HG02798 (cell line): ENCODE measurements around the gene TMEM203.

Experiments
- ATAC-seq: cut with Tn5 transposase; IDR thresholded peaks from one replicate; pipeline ENCODE4 v1.9.1; 2021; ENCODE audit warnings: mild to moderate bottlenecking; ENCODE audit not compliant: unreplicated experiment, poor library complexity

TMEM203 gene

DNA sequence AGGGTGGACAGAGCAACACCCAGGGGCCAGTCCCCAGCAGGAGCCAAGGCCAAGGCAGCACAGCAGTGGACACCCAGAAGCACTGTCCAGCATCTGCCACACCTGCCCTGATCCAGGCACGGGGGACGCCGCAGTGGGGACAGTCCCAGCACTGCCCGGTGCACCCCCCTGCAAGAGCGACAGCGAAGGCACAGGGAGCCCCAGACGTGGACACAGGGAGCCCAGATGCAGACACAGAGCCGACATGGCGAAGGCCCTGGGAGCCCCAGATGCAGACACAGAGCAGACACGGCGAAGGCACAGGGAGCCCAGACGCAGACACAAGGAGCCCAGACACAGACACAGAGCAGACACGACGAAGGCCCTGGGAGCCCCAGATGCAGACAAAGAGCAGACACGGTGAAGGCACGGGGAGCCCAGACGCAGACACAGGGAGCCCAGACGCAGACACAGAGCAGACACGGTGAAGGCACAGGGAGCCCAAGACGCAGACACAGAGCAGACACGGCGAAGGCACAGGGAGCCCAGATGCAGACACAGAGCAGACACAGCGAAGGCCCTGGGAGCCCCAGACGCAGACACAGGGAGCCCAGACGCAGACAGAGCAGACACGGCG lies 21.4 kb downstream of the TMEM203 start:
- ATAC-seq = no peak

DNA sequence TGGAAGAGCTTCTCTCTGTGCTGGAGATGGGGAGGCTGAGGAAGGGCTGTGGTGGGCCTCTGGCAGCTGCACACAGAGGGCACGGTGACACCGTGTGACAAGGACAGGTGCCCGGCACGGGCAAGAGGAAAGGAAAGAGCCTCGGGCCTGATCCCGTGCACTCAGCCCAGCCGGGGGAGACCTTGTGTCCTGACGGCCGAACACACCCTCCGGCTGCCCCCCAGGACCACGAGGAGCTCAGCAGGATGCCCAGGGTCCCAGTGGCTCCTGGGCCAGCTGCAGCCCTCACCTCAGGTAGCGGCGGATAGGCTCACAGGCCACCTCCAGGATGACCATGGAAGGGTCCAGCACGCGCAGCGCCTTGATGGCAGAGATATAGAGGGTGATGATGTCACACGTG lies 22.6 kb downstream of the TMEM203 start:
- ATAC-seq = no peak

DNA sequence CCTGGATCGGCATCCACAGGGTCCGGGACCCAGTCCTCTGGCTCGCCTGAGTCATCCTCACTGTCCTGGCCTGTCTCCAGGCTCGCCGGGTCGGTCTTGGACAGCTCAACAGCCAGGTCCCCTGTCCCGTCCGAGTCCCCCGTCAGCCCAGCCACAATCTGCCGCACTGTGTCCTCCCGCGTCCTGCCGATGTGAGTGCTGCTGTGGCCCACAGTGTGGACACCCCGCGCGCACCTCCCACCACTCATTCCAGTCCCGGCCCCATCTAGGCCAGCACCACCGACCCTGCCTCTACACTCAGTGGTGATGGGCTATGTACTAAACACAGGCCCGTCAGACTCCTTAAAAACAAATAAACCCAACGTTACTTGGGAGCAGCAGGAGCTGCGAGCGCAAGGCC lies 23.8 kb downstream of the TMEM203 start:
- ATAC-seq = no peak

- ATAC-seq = no peak
Measured at GRCh38 chr9:137180491-137180890, 25.0 kb downstream of the TMEM203 start.

DNA sequence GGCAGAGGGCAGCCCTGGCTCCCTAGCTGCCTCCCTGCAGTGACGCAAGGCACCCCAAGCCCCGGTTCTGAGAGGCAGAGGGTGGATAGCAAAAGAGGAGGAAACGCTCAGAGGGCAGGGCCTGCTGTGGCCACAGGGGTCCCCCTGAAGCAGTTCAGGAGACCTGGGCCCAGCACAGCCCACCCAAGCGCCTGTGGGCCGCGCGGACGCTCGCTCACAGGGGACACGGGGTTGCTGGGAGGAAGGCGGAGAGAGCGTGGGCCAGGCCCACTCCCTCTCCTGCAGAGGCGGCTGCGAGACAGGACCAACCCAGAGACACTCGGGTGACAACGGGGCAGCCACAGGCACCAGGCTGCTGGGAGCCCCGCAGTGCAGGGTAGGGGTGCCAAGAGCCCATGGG lies 25.7 kb downstream of the TMEM203 start:
- no peak for ATAC-seq

GRCh38 chr9:137178939-137179630 lies 26.4 kb downstream of the TMEM203 start:
- ATAC-seq = no peak

DNA sequence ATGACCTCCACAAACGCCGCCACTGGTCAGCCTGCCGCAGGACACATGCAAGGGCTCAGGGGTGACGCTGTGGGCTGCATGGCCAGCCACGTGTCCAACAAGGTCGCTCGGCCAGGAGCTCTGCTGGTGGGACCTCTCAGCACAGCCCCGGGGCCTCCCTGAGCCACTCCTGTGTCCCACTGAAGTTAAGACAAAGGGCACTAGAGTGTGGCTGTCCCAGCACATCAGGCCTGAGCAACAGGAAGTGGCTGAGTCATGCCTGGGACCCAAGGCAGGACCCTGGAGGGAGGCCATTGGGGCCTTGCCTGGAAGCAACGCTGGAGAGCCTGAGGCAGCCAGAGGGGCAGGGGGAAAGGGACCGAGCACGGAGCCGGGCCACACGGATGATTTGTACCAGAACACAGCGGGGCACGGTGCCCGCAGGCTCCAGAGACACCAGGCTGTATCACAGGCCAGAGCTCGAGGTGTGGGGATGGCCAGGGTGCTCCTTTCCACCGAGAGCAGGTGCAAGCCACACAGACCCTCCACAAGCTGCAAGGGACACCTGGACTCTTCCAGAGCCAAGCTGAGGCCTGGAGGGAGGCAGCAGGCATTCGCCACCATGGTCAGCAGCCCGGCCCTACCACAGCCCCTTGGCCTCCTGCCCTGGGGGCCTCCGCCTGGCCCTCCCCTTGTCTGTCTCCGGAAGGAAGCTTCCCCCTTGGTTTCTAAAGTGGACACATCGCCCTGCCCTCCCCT lies 27.1 kb downstream of the TMEM203 start:
- no peak for ATAC-seq

GRCh38 chr9:137176302-137177182 lies 28.9 kb downstream of the TMEM203 start:
- ATAC-seq = no peak

GRCh38 chr9:137175345-137175961 lies 30.0 kb downstream of the TMEM203 start:
- no peak for ATAC-seq

DNA sequence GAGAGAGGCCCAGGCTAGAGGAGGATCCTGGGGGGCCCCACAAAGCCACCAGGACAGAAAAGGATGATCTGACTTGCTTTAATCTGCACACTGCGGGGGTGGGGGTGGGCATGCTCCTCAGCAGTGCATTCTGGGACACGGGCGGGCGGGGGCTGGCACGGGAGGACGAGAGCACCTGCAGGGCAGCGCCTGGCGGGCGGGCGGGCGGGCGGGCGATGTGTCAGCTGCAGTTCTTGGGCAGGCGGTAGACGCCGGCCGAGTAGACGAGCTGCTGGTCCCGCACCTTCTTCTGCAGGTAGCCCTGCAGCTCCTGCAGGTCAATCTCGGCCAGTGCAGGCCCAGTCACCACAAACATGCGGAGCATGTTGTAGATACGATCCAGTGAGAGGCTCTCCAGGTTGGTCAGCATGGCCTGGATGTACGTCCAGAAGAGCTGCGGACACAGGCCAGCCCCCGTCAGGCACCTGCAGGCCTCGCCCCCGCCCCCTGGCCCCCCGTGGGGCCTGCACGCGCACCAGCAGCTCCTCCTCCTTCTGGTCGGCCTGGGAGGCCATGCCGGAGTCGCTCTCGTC lies 30.6 kb downstream of the TMEM203 start:
- no peak for ATAC-seq

- no peak for ATAC-seq
Measured at GRCh38 chr9:137173796-137174664, 31.4 kb downstream of the TMEM203 start.

DNA sequence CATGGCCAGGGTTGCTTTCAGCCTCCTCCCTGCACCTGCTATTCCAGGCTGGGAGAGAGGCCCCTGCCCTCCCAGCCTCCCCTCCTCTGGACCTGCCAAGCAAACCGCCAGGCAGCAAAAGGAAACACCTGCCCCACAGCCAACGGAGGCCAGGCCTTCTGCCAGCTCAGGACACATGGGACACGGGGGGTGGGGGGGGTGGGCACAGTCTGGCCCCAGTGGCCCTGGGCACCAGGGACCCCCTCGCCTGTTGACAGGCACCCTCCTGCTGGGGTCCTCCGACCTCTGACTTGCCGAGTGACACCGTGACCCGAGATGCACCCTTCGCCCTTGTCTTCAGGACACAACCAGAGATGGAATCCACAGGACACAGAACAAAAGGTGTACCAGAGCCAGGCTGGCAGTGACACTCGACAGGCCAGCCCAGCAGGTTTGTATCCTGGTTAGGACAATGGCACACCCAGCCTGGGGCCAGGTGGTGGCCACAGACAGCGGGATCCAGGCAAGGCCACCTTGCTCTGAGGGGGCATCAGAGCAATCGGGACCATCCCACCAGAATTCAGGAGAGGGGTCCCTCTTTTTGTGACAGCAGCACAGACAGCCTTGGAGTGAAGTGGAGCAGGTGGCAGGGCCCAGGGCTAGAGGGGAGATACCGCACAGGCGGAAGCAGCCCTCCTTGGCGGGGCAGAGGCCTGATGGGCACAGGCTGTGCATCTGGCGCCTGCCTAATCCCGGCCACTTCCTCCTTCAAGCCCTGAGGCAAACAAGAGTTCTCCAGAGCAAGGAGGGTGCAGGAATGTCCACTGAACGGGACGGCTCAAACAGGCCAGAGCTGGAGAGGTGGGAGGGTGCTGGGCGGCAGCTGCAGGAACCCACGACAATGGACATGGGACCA lies 32.3 kb downstream of the TMEM203 start:
- no peak for ATAC-seq

GRCh38 chr9:137171149-137171900 lies 34.1 kb downstream of the TMEM203 start:
- ATAC-seq = no peak

GRCh38 chr9:137170486-137171148 lies 34.8 kb downstream of the TMEM203 start:
- no peak for ATAC-seq

- ATAC-seq = no peak
Measured at GRCh38 chr9:137169896-137170358, 35.5 kb downstream of the TMEM203 start, which contains the start of gene LRRC26. Gene LRRC26, minus strand, starts transcription at chr9:137170051. Its CDS starts 108 bp downstream, at chr9:137169943.
